Heart right ventricle (tissue), 16 donors: ENCODE results near the gene CC2D2A. TPM values are rescaled to one million over a fixed set of nuclear protein-coding genes. Genes with fewer than 3 reads are reported as not detected.

Experiments
- ATAC-seq, 8 donors: fragments of 200-7000 bp; cut with Tn5 transposase; one replicate each; pipeline ENCODE4 v1.9.1; 2020; ENCODE audit warnings: mild to moderate bottlenecking in 8 of 8, moderate library complexity in 8 of 8, moderate number of reproducible peaks in 1 of 8
- DNase-seq, 2 donors: peaks; one replicate each; pipeline ENCODE4 v3.0.0-alpha.2; 2020
- H3K27ac ChIP-seq, 10 donors: fragments of 200-600 bp; sonication (generic) in 2 of 10; one replicate each; pipeline versions ENCODE4 v1.5.0 to v1.8.0; 2020 to 2022; ENCODE audit warnings: mild to moderate bottlenecking in 3 of 10
- H3K27me3 ChIP-seq, 7 donors: fragments of 200-600 bp; one replicate each; pipeline ENCODE4 v1.8.0; 2021 to 2022; ENCODE audit warnings: mild to moderate bottlenecking in 2 of 7
- H3K36me3 ChIP-seq, 9 donors: fragments of 200-600 bp; sonication (generic) in 1 of 9; one replicate each; pipeline versions ENCODE4 v1.5.0 to v1.8.0; 2020 to 2022; ENCODE audit warnings: mild to moderate bottlenecking in 2 of 9
- H3K4me1 ChIP-seq, 9 donors: fragments of 200-600 bp; sonication (generic) in 1 of 9; one replicate each; pipeline versions ENCODE4 v1.5.0 to v1.8.0; 2020 to 2022; ENCODE audit warnings: mild to moderate bottlenecking in 4 of 9
- H3K4me3 ChIP-seq, 10 donors: fragments of 200-600 bp; sonication (generic) in 2 of 10; one replicate each; pipeline versions ENCODE4 v1.5.0 to v1.8.0; 2020 to 2022; ENCODE audit warnings: mild to moderate bottlenecking in 7 of 10, moderate library complexity in 2 of 10
- H3K9me3 ChIP-seq, 11 donors: fragments of 200-600 bp in 10 of 11; sonication (generic) in 2 of 11; one replicate each; pipeline versions ENCODE4 v1.5.0 to v1.8.0; 2013 to 2022; ENCODE audit warnings: mild to moderate bottlenecking in 2 of 11, control low read depth in 1 of 11, moderate library complexity in 1 of 11
- WGBS, 2 donors: extraction: QIAGEN DNeasy Blood & Tissue Kit; methylation state at CpG; one replicate each; pipeline ENCODE4 v1.1.7; 2013; ENCODE audit warnings: inconsistent platforms in 1 of 2; 5-methylcytosine and 5-hydroxymethylcytosine counted together
- intact Hi-C, 10 donors: fragments of 100-400 bp; cut with DNase I; formaldehyde crosslinking; loops; one replicate each; pipeline versions ENCODE4 v1.11.1 to v1.14.2; 2022
- polyA plus RNA-seq, 2 donors: library from polyadenylated mRNA; stranded (reverse); fragments of 200-250 nt; gene quantifications; one replicate each; pipeline ENCODE4 v1.2.3, GENCODE V29; 2013
- total RNA-seq, 10 donors: library from RNA; stranded (reverse); fragmentation: NEBNext Ultra II Directional in 3 of 10; extraction: Animal tissue kit (Norgen Biotek cat#: 25700) in 3 of 10; gene quantifications; one replicate each; pipeline versions ENCODE4 v1.2.1 to v1.2.4, GENCODE V29; 2021 to 2023
- TF ChIP-seq, protein P1 (sequence below), 9 donors: fragments of 200-600 bp; sonication (generic) in 2 of 9; IDR thresholded peaks; one replicate each; pipeline versions ENCODE4 v1.5.0 to v1.8.0; 2021 to 2022; ENCODE audit warnings: antibody characterized with exemption in 9 of 9, mild to moderate bottlenecking in 5 of 9, moderate library complexity in 1 of 9
- donor health status: Arrhythmogenic right ventricular cardiomyopathy.
- donor health status: ischemic (EF 13 %, LVEDD 7.1; RV severe dilation, severe dysfunction).
- donor health status: healthy with polysubstance abuse.
- donor health status: DM: no; HTN: yes; CAD: no.
- donor health status: DM: no; HTN: no; CAD: no.
- donor health status: ischemic (EF 25% LVEDD 6.9; RV normal size, moderate dysfunction).
- donor health status: ischemic (EF 25% LVEDD 5.7; RV mildly dilated, moderate dysfunction).
- donor health status: healthy.
- donor health status: DM: yes; HTN: yes; CAD: no.
- donor health status: Ischemic cardiomyopathy.
- donor health status: ischemic (EF 35%, LVEDD 5.7; RV mildly dilated, moderate dysfunction).
- donor health status: nonischemic (EF 11% LVEDD 7.7; RV severe dilation, severe dysfunction).
- donor health status: DM: yes; HTN: yes; CAD: no.
- donor health status: PGD.
- donor health status: ischemic (EF 29% LVEDD 5.4; RV normal size, mild dysfunction).
- donor health status: nonischemic (EF 23%, LVEDD 6.1; RV moderate dilation, normal function).

Gene CC2D2A
- total and polyA plus RNA-seq, 12 donors: 3.2 to 10.8 (median 7.6) TPM

DNA sequence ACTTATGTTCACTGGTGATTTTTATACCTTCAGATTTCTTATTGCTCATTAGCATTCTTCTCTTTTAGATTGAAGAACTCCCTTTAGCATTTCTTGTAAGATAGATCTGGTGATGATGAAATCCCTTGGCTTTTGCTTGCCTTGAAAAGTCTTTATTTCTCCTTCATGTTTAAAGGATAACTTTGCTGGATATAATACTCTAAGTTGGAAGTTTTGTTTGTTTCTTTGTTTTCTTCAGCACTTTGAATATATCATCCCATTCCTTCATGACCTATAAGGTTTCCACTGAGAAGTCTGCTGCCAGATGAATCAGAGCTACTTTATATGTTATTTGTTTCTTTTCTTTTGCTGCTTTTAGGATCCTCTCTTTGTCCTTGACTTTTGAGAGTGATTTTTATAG, 18.5 kb downstream of the CC2D2A start:
- intact Hi-C loops: loop anchor here in 1 of 10 donors (10.0 kb wide), 1 partner anchor 397 kb away; no protein-coding TSS in a partner anchor
- Histone ChIP-seq H3K4me3 (no peak overlapping the region), H3K9me3 (peaks cover 0 to 37% (median 0%) of the 10 kb centered on the region in 11 donors), H3K4me1 (peaks cover 0 to 7% (median 3%) of the 10 kb centered on the region in 9 donors), H3K36me3 (peaks cover 0 to 73% (median 0%) of the 10 kb centered on the region in 9 donors), H3K27me3 (no peaks in the 10 kb centered on the region), H3K27ac (peak overlapping the region in 2 of 10 donors; percentile 49 to 53)
- ATAC-seq: no peak
- DNase-seq: no peak
- TF ChIP-seq, protein P1, sequence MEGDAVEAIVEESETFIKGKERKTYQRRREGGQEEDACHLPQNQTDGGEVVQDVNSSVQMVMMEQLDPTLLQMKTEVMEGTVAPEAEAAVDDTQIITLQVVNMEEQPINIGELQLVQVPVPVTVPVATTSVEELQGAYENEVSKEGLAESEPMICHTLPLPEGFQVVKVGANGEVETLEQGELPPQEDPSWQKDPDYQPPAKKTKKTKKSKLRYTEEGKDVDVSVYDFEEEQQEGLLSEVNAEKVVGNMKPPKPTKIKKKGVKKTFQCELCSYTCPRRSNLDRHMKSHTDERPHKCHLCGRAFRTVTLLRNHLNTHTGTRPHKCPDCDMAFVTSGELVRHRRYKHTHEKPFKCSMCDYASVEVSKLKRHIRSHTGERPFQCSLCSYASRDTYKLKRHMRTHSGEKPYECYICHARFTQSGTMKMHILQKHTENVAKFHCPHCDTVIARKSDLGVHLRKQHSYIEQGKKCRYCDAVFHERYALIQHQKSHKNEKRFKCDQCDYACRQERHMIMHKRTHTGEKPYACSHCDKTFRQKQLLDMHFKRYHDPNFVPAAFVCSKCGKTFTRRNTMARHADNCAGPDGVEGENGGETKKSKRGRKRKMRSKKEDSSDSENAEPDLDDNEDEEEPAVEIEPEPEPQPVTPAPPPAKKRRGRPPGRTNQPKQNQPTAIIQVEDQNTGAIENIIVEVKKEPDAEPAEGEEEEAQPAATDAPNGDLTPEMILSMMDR (IDR thresholded peaks at IDR 0.05): no peak

DNA sequence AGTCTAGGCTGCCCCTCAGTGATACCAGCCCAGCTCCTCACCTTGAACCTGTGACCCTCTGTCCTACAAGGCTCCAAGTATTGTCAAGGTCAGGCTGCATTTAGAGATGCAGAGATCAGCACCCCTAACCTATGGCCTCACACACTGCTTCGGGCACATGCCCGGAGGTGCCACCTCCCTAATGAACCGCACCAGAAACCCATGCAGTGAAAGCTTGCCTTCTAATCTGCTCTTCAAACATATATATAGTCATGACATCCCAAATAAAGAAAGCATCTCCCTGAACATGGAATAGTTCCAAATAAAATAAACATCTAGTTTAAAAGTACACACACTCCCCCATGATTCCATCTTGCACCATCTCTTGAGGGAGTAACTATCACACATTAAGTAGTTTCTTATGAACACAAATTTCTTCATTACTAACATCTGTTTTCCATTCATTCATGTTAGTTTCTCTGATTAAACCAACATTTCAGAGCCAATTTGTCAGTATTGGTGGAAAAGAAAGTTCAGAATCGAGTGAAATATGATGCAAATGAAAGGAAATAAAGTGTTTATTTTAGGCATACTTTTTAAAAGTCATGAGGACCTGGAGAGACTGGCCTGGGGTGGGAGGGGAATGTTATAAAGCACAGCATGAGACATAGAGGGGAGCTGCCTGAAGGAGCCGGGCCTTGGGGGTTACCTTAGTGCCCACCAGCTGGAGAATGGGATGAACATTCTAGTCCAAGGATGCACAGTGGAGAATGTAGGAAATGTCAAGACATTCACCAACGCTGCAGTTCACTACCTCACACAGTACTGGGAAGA, 19.2 kb downstream of the CC2D2A start:
- H3K27ac ChIP-seq: peak overlapping the region in 7 of 10 donors; percentile 20 to 63 (median 49)
- DNase-seq: no peak
- WGBS, 2 donors: 75 to 81% methylated on average over 6 of the region's 6 CpGs

DNA sequence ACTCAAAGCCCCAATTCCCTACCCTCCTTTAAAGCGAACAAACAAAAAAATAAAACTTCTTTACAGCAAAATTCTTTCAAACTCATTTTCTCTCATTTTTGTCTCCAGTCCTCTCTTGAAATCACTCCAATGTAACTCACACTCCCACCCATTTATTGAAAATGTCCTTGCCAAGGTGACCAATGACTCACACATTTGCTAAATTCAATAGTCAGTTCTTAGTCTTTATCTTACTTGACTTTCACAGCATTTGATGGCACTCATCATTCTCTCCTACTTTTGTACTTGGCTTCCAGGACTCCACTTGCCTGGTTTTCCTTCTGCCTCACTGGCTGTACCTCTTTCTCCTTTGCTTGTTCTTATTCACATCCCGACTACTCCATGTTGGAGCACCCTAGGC, 19.9 kb downstream of the CC2D2A start:
- ATAC-seq (peak in 5 of 8 donors; percentile 21 to 40 (median 32)), DNase-seq (no peak)
- H3K4me1 ChIP-seq: peaks cover 0 to 12% (median 8%) of the 10 kb centered on the region in 9 donors
- WGBS, 2 donors: 89 to 95% methylated on average over 2 of the region's 2 CpGs
- intact Hi-C loops: loop anchor here in 1 of 10 donors (10.0 kb wide), 1 partner anchor 395 kb away; no protein-coding TSS in a partner anchor
- no peaks in the 10 kb centered on the region for H3K27me3 ChIP-seq
- H3K27ac ChIP-seq: peak overlapping the region in 7 of 10 donors; percentile 14 to 63 (median 39)
- peaks cover 0 to 61% (median 0%) of the 10 kb centered on the region in 9 donors for H3K36me3 ChIP-seq
- no peak overlapping the region for H3K4me3 ChIP-seq
- peaks cover 0 to 37% (median 0%) of the 10 kb centered on the region in 11 donors for H3K9me3 ChIP-seq
- TF ChIP-seq, protein P1 (IDR thresholded peaks at IDR 0.05): no peak

More for the DNA sequence above, 19.2 kb downstream of the CC2D2A start:
- TF ChIP-seq, protein P1 (IDR thresholded peaks at IDR 0.05): no peak
- Histone ChIP-seq H3K27me3 (no peaks in the 10 kb centered on the region), H3K4me3 (no peak overlapping the region), H3K9me3 (peaks cover 0 to 37% (median 0%) of the 10 kb centered on the region in 11 donors), H3K36me3 (peaks cover 0 to 66% (median 0%) of the 10 kb centered on the region in 9 donors), H3K4me1 (peaks cover 0 to 12% (median 8%) of the 10 kb centered on the region in 9 donors)
- intact Hi-C loops: loop anchor here in 1 of 10 donors (10.0 kb wide), 1 partner anchor 396 kb away; no protein-coding TSS in a partner anchor
- peak; percentile 47 to 90 (median 78) for ATAC-seq

DNA sequence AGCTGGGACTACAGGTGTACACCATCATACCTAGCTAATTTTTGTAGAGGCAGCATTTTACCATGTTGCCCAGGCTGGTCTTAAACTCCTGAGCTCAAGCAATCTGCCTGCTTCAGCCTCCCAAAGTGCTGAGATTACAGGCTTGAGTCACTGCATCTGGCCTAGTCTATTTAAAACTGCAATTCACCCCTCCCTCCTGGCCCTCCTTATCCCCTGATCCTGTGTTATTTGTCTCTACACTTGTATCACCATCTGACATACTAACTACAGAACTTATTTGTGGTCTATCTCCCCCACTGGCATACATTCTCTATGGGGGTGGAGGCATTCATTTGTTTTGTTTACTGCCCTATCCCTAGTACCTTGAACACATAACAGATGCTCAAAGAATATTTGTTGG, 23.7 kb downstream of the CC2D2A start:
- peak in 7 of 8 donors; percentile 27 to 80 (median 47) for ATAC-seq
- no peak overlapping the region for H3K4me3 ChIP-seq
- TF ChIP-seq, protein P1 (IDR thresholded peaks at IDR 0.05): no peak
- peak overlapping the region in 2 of 10 donors; percentile 2 to 16 for H3K27ac ChIP-seq
- peaks cover 0 to 23% (median 10%) of the 10 kb centered on the region in 9 donors for H3K4me1 ChIP-seq
- intact Hi-C loops: loop anchor here in 1 of 10 donors (10.0 kb wide), 1 partner anchor 151 kb away; no protein-coding TSS in a partner anchor
- no peaks in the 10 kb centered on the region for H3K27me3 ChIP-seq
- DNase-seq: no peak
- peaks cover 0 to 14% (median 5%) of the 10 kb centered on the region in 11 donors for H3K9me3 ChIP-seq
- H3K36me3 ChIP-seq: peaks cover 0 to 28% (median 0%) of the 10 kb centered on the region in 9 donors
